DOHH2 (cell line): ENCODE data around the gene CDKL4.
"Not testable (repeated sequence)": the region's sequence is repeated elsewhere in the genome, so short reads cannot be mapped to it uniquely, and the experiment has no call there.

Source experiments
- H3F3A ChIP-seq: fragments of 200-600 bp; sonication (generic), shearing (Covaris generic); 2 replicates; pipeline ENCODE4 v1.6.0; 2016; ENCODE audit warnings: antibody characterized with exemption, mild to moderate bottlenecking; ENCODE audit not compliant: control insufficient read depth, insufficient read depth
- H3K27ac ChIP-seq: fragments of 200-600 bp; sonication (generic); 2 replicates; pipeline ENCODE4 v1.5.1; 2014; ENCODE audit warnings: low read depth, mild to moderate bottlenecking, low read length, moderate library complexity
- H3K27me3 ChIP-seq: fragments of 200-600 bp; sonication (generic); 2 replicates; pipeline ENCODE4 v1.6.1; 2014; ENCODE audit warnings: mild to moderate bottlenecking, low read length, mixed read lengths; ENCODE audit not compliant: control insufficient read depth
- H3K36me3 ChIP-seq: fragments of 200-600 bp; sonication (generic); 2 replicates; pipeline ENCODE4 v1.6.1; 2014; ENCODE audit warnings: mild to moderate bottlenecking, low read length, moderate library complexity, mixed read lengths; ENCODE audit not compliant: control insufficient read depth
- H3K4me1 ChIP-seq: fragments of 200-600 bp; sonication (generic); 2 replicates; pipeline ENCODE4 v1.6.1; 2014; ENCODE audit warnings: mild to moderate bottlenecking, low read length, mixed read lengths; ENCODE audit not compliant: control insufficient read depth
- H3K4me2 ChIP-seq: fragments of 200-600 bp; sonication (generic); 2 replicates; pipeline ENCODE4 v1.6.0; 2014; ENCODE audit warnings: mild to moderate bottlenecking, low read length, moderate library complexity
- H3K4me3 ChIP-seq: fragments of 200-600 bp; sonication (generic); 2 replicates; pipeline ENCODE4 v1.5.1; 2014; ENCODE audit warnings: mild to moderate bottlenecking, low read length, mixed read lengths
- H3K79me2 ChIP-seq: fragments of 200-600 bp; sonication (generic); 2 replicates; pipeline ENCODE4 v1.6.1; 2014; ENCODE audit warnings: mild to moderate bottlenecking, low read length, mixed read lengths; ENCODE audit not compliant: control insufficient read depth
- H3K9me2 ChIP-seq: fragments of 200-600 bp; sonication (generic); replicated peaks from 2 replicates; pipeline ENCODE4 v1.6.1; 2014; ENCODE audit warnings: mild to moderate bottlenecking, low read length, mixed read lengths; ENCODE audit not compliant: control insufficient read depth
- H3K9me3 ChIP-seq: fragments of 200-600 bp; sonication (generic); 2 replicates; pipeline ENCODE4 v1.6.1; 2014; ENCODE audit warnings: antibody characterized with exemption, low read length, mixed read lengths; ENCODE audit not compliant: control insufficient read depth, insufficient read depth
- H4K20me1 ChIP-seq: fragments of 200-600 bp; sonication (generic); 2 replicates; pipeline ENCODE4 v1.6.0; 2014; ENCODE audit warnings: low read depth, mild to moderate bottlenecking, antibody characterized with exemption, low read length, moderate library complexity; ENCODE audit not compliant: control insufficient read depth, insufficient read depth
- CTCF ChIP-seq: fragments of 200-600 bp; sonication (generic); IDR thresholded peaks from one replicate; pipeline ENCODE4 v1.5.1; 2014; ENCODE audit warnings: antibody characterized with exemption, mild to moderate bottlenecking, low read depth, low read length; ENCODE audit not compliant: poor library complexity, severe bottlenecking
- EZH2phosphoT487 ChIP-seq: fragments of 200-600 bp; sonication (generic); IDR thresholded peaks from 2 replicates; pipeline ENCODE4 v1.6.1; 2017; ENCODE audit warnings: borderline replicate concordance, mild to moderate bottlenecking, antibody characterized with exemption, low read length, moderate library complexity, mixed read lengths

CDKL4 gene

GRCh38 chr2:39202639-39203369 lies 41.0 kb downstream of the CDKL4 start:
- Histone ChIP-seq H3F3A (no peaks in the 10 kb centered on the region), H3K9me3 (no peaks in the 10 kb centered on the region), H3K4me1 (no peaks in the 10 kb centered on the region), H3K9me2 (no peaks in the 10 kb centered on the region), H3K4me3 (no peak overlapping the region), H3K27me3 (no peaks in the 10 kb centered on the region), H3K79me2 (no peaks in the 10 kb centered on the region), H3K36me3 (no peaks in the 10 kb centered on the region), H3K4me2 (no peak overlapping the region), H4K20me1 (no peaks in the 10 kb centered on the region), H3K27ac (no peak overlapping the region)
- TF ChIP-seq CTCF (no peak), EZH2phosphoT487 (no peak)

- not testable (repeated sequence) for H3F3A ChIP-seq, H3K27ac ChIP-seq, H3K4me1 ChIP-seq, H3K79me2 ChIP-seq, H3K27me3 ChIP-seq, H3K4me2 ChIP-seq, H3K9me2 ChIP-seq, H3K4me3 ChIP-seq, H4K20me1 ChIP-seq, H3K36me3 ChIP-seq, H3K9me3 ChIP-seq
Measured at GRCh38 chr2:39197003-39197402, 46.8 kb downstream of the CDKL4 start.

DNA sequence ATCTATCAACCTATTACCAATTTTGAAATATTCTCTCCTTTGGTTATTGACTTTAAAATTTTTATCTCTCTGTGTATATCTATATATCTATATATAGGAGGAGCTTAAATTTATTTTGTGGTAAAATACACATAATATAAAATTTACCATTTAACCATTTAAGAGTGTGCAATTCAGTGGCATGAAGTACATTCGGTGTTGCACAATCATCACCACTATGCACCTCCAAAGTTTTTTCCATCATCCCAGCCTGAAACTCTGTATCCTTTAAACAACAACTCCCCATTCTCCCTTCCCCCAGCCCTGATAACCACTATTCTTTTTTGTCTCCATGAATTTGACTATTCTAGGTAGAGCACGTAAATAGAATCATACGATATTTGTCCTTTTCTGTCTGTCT lies 49.1 kb downstream of the CDKL4 start:
- Histone ChIP-seq H3K4me2 (no peak overlapping the region), H3F3A (no peaks in the 10 kb centered on the region), H3K9me2 (no peaks in the 10 kb centered on the region), H3K4me1 (no peaks in the 10 kb centered on the region), H3K27me3 (no peaks in the 10 kb centered on the region), H3K79me2 (no peaks in the 10 kb centered on the region), H3K36me3 (no peaks in the 10 kb centered on the region), H4K20me1 (no peaks in the 10 kb centered on the region), H3K27ac (no peak overlapping the region), H3K9me3 (no peaks in the 10 kb centered on the region), H3K4me3 (no peak overlapping the region)
- TF ChIP-seq EZH2phosphoT487 (no peak), CTCF (no peak)

GRCh38 chr2:39188960-39189494 lies 54.7 kb downstream of the CDKL4 start:
- H3K4me2 ChIP-seq = no peak overlapping the region
- no peaks in the 10 kb centered on the region for H3K4me1 ChIP-seq
- H3K9me3 ChIP-seq = no peaks in the 10 kb centered on the region
- TF ChIP-seq CTCF = no peak
- no peak for TF ChIP-seq EZH2phosphoT487
- no peaks in the 10 kb centered on the region for H4K20me1 ChIP-seq
- no peaks in the 10 kb centered on the region for H3K27me3 ChIP-seq
- no peaks in the 10 kb centered on the region for H3K36me3 ChIP-seq
- no peaks in the 10 kb centered on the region for H3K9me2 ChIP-seq
- H3F3A ChIP-seq = no peaks in the 10 kb centered on the region
- H3K27ac ChIP-seq = no peak overlapping the region
- no peak overlapping the region for H3K4me3 ChIP-seq
- no peaks in the 10 kb centered on the region for H3K79me2 ChIP-seq
